NK-92 (cell line): ENCODE results near the gene IFI27L1.

Experiments
- DNase-seq: peaks from one replicate; lab custom pipeline; 2025; ENCODE audit not compliant: unreplicated experiment; lab: John Stamatoyannopoulos, UW

Gene IFI27L1

GRCh38 chr14:94079891-94080620 is 1.1 kb upstream of the IFI27L1 start:
- DNase-seq = no peak

DNA sequence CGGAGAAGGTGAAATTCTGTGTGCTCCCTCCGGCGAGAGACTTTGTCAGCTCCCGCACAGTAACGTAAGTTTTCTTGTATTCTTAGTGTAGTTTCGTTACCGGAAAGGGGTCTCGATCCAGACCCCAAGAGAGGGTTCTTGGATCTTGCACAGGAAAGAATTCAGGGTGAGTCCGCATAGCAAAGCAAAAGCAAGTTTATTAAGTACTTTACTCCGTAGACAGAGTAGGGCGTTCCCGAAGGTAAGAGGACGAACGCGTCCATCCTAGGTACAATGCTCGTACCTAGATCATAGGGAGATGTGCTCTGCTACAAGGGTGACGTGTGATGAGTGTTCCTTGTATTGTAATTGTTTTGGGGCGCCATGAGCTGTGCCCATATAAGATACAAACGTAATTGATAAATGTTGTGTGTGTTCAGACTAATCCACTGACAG is 293 bp downstream of the IFI27L1 start:
- no peak for DNase-seq

DNA sequence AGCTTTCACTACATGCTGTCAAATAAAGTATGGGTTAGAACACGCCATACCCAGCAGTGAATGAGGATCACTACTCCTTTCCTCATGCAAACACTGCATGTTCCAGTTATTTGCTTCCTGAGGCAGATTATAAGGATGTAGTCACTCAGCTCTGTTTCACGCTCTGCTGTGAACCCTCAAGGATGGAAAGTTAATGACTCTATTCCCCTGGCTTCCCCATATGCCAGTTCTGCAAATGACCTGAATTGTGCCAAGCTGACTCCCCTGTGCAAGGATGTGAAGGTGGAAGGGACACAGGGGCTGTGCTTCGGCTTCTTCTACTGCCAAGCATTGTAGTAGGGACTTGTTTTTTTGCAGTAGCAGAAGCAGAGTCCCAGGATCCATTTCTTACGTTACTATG is 6.8 kb downstream of the IFI27L1 start:
- DNase-seq = no peak

GRCh38 chr14:94088516-94088915 is 7.4 kb downstream of the IFI27L1 start:
- no peak for DNase-seq

- DNase-seq = no peak
Measured at GRCh38 chr14:94089479-94089878, 8.4 kb downstream of the IFI27L1 start.

GRCh38 chr14:94093418-94093817 is 12.3 kb downstream of the IFI27L1 start:
- DNase-seq = no peak

- no peak for DNase-seq
Measured at GRCh38 chr14:94097091-94097490, 16.0 kb downstream of the IFI27L1 start.

GRCh38 chr14:94098326-94098992 is 17.3 kb downstream of the IFI27L1 start:
- no peak for DNase-seq

GRCh38 chr14:94099006-94099405 is 17.9 kb downstream of the IFI27L1 start:
- no peak for DNase-seq

- no peak for DNase-seq
Measured at GRCh38 chr14:94100847-94101246, 19.7 kb downstream of the IFI27L1 start.

GRCh38 chr14:94101748-94102147 is 20.6 kb downstream of the IFI27L1 start:
- DNase-seq = no peak

GRCh38 chr14:94102768-94103482 is 21.8 kb downstream of the IFI27L1 start:
- DNase-seq = no peak

- no peak for DNase-seq
Measured at GRCh38 chr14:94103554-94104150, 22.5 kb downstream of the IFI27L1 start.

DNA sequence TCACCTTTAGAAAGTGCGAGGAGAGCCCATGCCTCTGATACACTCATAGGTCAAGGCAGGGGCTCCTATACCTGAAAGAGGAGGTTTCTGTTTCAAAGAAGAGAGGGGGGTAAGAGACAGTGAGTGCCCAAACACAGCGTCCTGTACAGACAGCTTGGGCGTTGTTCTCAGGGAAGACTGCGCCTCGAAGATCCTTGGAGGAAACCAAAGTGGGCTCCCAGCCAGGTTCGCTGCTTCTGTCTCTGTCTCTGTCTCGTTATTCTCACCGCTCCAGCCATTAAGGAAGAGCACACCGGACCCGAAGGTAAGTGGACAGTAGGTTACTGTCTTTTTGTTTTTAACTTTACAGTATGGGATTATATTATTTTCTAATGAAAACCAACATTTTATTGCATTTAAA is 23.6 kb downstream of the IFI27L1 start:
- DNase-seq = no peak

- DNase-seq = no peak
Measured at GRCh38 chr14:94109915-94110250, 28.8 kb downstream of the IFI27L1 start.

DNA sequence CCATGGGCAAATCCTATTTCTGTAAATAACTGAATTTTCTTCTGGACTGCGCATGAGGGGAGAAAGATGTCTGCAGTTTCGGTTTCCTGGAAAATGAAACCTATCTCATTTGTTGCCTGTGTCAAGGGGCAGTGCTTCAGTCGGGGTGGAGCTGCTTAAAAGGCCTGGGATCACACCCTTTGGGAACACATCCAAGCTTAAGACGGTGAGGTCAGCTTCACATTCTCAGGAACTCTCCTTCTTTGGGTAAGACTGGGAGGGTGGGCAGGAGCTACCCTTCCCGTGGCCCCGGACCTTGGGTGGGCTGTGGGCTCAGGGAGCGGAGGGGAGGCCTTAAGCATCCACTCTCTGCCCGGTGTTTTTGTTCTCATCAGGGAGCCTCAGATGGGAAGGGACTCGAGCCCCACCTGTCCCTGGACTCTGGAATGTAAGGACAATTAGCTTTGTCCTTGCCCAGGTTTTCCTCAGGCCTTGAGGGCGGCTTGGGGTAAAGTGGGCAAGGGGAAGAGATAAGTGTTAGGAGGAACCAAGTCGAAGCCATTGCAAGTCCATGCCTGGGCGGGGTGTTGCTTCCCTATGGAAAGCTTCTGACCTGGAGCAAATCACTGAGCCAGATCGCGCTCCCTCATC is 29.6 kb downstream of the IFI27L1 start, which contains the start of gene IFI27:
IFI27 (plus strand) TSS at position 185 of the 630 bp plus-strand sequence.
- no peak for DNase-seq

- DNase-seq = no peak
Measured at GRCh38 chr14:94111276-94112095, 30.4 kb downstream of the IFI27L1 start.

DNA sequence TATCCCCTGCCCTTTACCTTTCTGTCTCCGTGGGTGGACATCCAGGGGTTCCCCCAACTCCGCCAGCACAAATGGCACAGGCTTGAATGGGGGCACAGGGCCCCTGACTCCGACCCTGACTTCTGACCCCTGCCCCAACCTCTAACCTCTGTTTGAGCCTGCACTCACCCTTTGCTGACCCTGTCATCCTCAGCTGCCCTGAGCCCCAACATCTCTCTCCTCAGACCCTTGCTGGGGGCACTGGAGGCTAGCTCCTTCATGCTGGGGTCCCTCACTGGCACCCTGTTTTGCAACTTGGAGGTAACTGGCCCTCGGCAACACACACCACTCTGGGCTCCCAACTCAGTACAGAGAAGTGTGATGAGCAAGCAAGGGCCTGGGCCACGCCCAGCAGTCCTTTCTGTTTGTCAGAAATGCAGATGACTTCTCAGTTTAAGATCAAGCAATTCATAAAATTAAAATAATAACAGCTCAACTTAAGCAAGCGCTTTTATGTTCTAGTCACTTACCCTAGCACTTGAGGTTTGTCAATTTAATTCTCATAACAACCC is 31.5 kb downstream of the IFI27L1 start:
- DNase-seq = no peak

DNA sequence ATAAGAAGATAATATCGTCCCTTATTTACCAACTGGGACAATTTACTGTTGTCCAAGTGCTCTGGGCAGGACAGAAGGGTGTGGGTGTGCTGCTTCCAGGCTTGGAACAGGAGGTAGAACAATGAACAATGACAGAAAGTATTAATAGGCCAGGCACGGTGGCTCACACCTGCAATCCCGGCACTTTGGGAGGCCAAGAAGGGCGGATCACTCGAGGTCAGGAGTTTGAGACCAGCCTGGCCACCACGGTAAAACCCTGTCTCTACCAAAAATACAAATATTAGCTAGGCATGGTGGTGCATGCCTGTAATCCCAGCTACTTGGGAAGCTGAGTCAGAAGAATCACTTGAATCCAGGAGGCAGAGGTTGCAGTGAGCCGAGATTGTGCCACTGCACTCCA is 32.0 kb downstream of the IFI27L1 start:
- no peak for DNase-seq

- no peak for DNase-seq
Measured at GRCh38 chr14:94113490-94113889, 32.4 kb downstream of the IFI27L1 start.
